ENCODE results near the gene TNC.

Gene TNC

DNA sequence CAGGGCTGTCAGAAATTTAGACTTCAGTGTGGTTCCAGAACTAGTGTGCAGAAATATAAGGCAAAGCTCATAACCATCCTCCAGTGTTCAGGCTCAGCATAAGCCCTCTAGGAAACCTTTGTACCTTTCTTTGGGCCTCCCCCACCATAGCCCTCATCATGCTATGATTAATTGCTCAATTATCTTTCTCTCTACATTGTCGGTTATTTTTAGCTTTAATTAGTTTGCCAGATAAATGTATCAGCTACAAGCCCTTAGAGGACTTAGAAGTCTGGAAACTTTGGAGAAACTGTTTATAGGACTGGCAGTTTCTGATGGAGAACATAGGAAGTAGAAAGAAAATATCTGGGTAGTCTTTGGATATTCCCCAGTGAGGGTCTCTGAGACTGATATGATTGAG is 43.5 kb upstream of the TNC start:
- H3K23ac ChIP-seq (ENCODE audit: low read length) = no peak overlapping the region

DNA sequence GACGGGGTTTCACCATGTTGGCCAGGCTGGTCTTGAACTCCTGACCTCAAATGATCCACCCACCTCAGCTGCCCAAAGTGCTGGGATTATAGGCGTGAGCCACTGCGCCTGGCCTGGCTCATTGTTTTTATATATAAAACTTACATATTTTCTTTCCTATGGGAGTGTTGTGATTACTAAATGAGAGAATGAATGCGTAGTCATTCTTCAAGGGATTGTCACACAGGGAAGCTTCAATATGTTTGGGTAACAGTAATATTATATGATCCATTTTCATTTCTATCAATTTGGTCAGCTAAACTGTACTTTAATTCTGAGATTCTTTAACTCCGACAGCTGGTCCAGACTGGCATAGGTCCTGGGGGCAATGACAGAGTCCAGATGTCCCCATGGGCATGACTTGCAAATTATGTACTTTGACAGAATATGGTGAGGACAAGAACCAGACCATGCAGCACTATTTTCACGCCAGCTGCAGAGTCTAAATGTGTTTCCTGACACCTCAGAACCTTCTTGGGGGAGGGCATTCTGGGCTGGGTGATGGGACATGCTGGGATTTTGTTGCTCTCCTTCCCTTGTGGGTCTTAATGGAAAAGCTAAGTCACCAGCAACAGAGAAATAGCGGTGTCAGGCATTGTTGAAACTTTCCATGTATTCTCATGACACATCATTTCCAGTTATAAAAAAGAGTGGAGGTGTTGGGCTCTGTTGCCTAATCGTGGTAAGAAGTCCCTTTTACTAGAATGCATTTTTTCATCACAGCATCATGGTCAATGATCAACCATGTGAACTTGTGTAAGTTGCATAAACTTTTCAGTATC is 40.9 kb upstream of the TNC start:
- H3K4me1 ChIP-seq (ENCODE audit: control insufficient read depth, low read depth, low read length) = peaks cover 2% of the 10 kb centered on the region
- H3K4me2 ChIP-seq (ENCODE audit: low read length) = no peak overlapping the region
- H3K4me3 ChIP-seq (ENCODE audit: low read length) = no peak overlapping the region
- H3K9ac ChIP-seq (ENCODE audit: low read length) = no peak overlapping the region
- peak overlapping the region; percentile 41 for H3K4ac ChIP-seq (ENCODE audit: low read depth, low read length)
- no peaks in the 10 kb centered on the region for H3K27me3 ChIP-seq (ENCODE audit: insufficient read depth, low read length, poor library complexity)
- no peak overlapping the region for H2BK120ac ChIP-seq (ENCODE audit: low read depth, low read length)
- no peak overlapping the region for H4K8ac ChIP-seq (ENCODE audit: low read depth, low read length)
- H3K36me3 ChIP-seq (ENCODE audit: control insufficient read depth, insufficient read depth, low read length) = no peaks in the 10 kb centered on the region
- H3K79me1 ChIP-seq (ENCODE audit: low read length) = no peaks in the 10 kb centered on the region
- no peak overlapping the region for H3K23ac ChIP-seq (ENCODE audit: low read length)
- DNase-seq = no peak
- no peak overlapping the region for H2AK5ac ChIP-seq (ENCODE audit: low read length)
- H4K5ac ChIP-seq (ENCODE audit: low read length) = no peak overlapping the region
- H3K18ac ChIP-seq (ENCODE audit: low read length) = no peak overlapping the region
- no peak overlapping the region for H3K56ac ChIP-seq (ENCODE audit: low read length)
- no peak overlapping the region for H2BK5ac ChIP-seq (ENCODE audit: low read length)
- WGBS (ENCODE audit: extremely low coverage, insufficient coverage, low lambda C conversion rate) = no CpG with 5 or more reads among the region's 8 CpGs
- H3K27ac ChIP-seq (ENCODE audit: low read depth, low read length) = no peak overlapping the region
- H2BK15ac ChIP-seq (replicated peaks; ENCODE audit: low read depth) = no peak overlapping the region
- no peaks in the 10 kb centered on the region for H3K79me2 ChIP-seq (ENCODE audit: control insufficient read depth, insufficient read depth, low read length)

More for the DNA sequence above, 43.5 kb upstream of the TNC start:
- Histone ChIP-seq H2BK120ac (ENCODE audit: low read depth, low read length) (no peak overlapping the region), H3K27ac (ENCODE audit: low read depth, low read length) (no peak overlapping the region), H3K4me1 (ENCODE audit: control insufficient read depth, low read depth, low read length) (peaks cover 2% of the 10 kb centered on the region), H2BK15ac (replicated peaks; ENCODE audit: low read depth) (no peak overlapping the region), H2AK5ac (ENCODE audit: low read length) (no peak overlapping the region), H3K56ac (ENCODE audit: low read length) (no peak overlapping the region), H3K4me2 (ENCODE audit: low read length) (no peak overlapping the region), H3K79me1 (ENCODE audit: low read length) (no peaks in the 10 kb centered on the region), H4K8ac (ENCODE audit: low read depth, low read length) (no peak overlapping the region), H3K18ac (ENCODE audit: low read length) (no peak overlapping the region), H2BK5ac (ENCODE audit: low read length) (no peak overlapping the region), H3K4ac (ENCODE audit: low read depth, low read length) (no peak overlapping the region), H3K27me3 (ENCODE audit: insufficient read depth, low read length, poor library complexity) (no peaks in the 10 kb centered on the region), H3K9ac (ENCODE audit: low read length) (no peak overlapping the region), H3K4me3 (ENCODE audit: low read length) (no peak overlapping the region), H4K5ac (ENCODE audit: low read length) (no peak overlapping the region), H3K79me2 (ENCODE audit: control insufficient read depth, insufficient read depth, low read length) (no peaks in the 10 kb centered on the region), H3K36me3 (ENCODE audit: control insufficient read depth, insufficient read depth, low read length) (no peaks in the 10 kb centered on the region)
- no CpG with 5 or more reads among the region's 1 CpG for WGBS (ENCODE audit: extremely low coverage, insufficient coverage, low lambda C conversion rate)
- DNase-seq = no peak

DNA sequence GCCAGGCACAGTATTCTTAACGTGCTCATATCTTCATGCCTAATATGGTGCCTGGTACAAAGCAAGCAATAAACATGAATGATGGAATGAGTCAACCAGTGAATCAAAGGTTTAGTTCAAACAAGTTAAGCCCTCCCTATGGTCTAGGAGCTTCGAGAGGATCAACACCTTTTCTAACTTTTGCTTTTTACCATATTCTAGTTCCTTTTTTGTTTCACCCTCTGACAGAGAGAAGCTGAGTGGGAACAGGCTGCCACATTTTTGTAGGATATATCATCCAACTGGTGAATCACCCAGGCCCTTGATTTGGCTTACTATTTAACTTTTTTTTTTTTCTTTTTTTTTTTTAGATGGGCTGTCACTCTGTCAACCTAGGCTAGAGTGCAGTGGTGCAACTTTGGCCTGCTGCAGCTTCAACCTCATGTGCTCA is 39.3 kb upstream of the TNC start:
- no peak overlapping the region for H3K23ac ChIP-seq (ENCODE audit: low read length)
- H3K4me3 ChIP-seq (ENCODE audit: low read length) = no peak overlapping the region
- H3K36me3 ChIP-seq (ENCODE audit: control insufficient read depth, insufficient read depth, low read length) = no peaks in the 10 kb centered on the region
- H2AK5ac ChIP-seq (ENCODE audit: low read length) = no peak overlapping the region
- H2BK120ac ChIP-seq (ENCODE audit: low read depth, low read length) = no peak overlapping the region
- peak; percentile 81 for DNase-seq
- no peaks in the 10 kb centered on the region for H3K79me1 ChIP-seq (ENCODE audit: low read length)
- H3K4me2 ChIP-seq (ENCODE audit: low read length) = no peak overlapping the region
- H3K56ac ChIP-seq (ENCODE audit: low read length) = peak overlapping the region; percentile 17
- WGBS (ENCODE audit: extremely low coverage, insufficient coverage, low lambda C conversion rate) = no CpG with 5 or more reads among the region's 2 CpGs
- no peak overlapping the region for H4K5ac ChIP-seq (ENCODE audit: low read length)
- H3K9ac ChIP-seq (ENCODE audit: low read length) = no peak overlapping the region
- H2BK15ac ChIP-seq (replicated peaks; ENCODE audit: low read depth) = peak overlapping the region; percentile 86
- H3K79me2 ChIP-seq (ENCODE audit: control insufficient read depth, insufficient read depth, low read length) = no peaks in the 10 kb centered on the region
- H4K8ac ChIP-seq (ENCODE audit: low read depth, low read length) = no peak overlapping the region
- H3K4ac ChIP-seq (ENCODE audit: low read depth, low read length) = no peak overlapping the region
- peaks cover 2% of the 10 kb centered on the region for H3K4me1 ChIP-seq (ENCODE audit: control insufficient read depth, low read depth, low read length)
- H3K27me3 ChIP-seq (ENCODE audit: insufficient read depth, low read length, poor library complexity) = no peaks in the 10 kb centered on the region
- peak overlapping the region; percentile 39 for H3K18ac ChIP-seq (ENCODE audit: low read length)
- no peak overlapping the region for H3K27ac ChIP-seq (ENCODE audit: low read depth, low read length)
- H2BK5ac ChIP-seq (ENCODE audit: low read length) = no peak overlapping the region

DNA sequence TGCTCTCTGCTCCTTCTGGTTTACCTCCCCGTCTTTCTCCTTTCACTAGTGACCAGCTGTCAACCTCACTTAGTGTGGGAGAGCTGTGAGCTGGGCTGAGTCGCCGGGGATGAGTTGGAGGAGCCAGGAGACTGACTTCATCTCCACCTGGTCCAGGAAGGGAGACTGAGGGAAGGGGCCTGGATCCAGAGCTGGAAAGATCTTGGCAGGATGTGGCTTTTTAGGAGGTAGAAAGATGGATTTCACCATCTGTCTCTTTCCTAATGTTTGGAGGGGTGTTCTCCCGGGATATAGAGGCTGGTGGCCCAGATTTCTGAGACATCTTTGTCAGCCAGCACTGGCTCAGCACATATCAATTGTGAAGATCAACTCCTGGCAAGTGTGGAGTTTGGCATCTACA is 37.1 kb upstream of the TNC start:
- no peak overlapping the region for H2BK5ac ChIP-seq (ENCODE audit: low read length)
- no peak overlapping the region for H3K4me2 ChIP-seq (ENCODE audit: low read length)
- H4K8ac ChIP-seq (ENCODE audit: low read depth, low read length) = no peak overlapping the region

DNA sequence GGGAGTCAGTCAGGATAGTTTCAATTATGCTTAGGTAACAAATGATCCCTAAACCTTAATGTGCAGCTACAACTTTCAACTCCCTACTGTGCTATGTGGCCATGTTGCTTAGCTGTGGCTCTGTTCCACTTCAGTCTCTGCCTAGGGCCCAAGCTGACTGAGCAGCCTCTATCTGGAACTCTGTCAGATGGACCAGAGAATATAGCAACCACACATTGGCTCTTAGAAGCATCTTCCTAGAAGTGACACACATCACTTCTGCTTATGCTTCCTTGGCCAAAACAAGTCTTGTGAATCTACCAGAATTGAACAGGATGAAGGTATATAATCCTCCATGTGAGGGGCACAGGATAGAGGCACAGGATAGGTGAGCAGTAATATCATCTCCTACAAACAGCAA is 36.7 kb upstream of the TNC start:
- H3K27me3 ChIP-seq (ENCODE audit: insufficient read depth, low read length, poor library complexity) = no peaks in the 10 kb centered on the region
- no peaks in the 10 kb centered on the region for H3K79me2 ChIP-seq (ENCODE audit: control insufficient read depth, insufficient read depth, low read length)

More for the DNA sequence above, 37.1 kb upstream of the TNC start:
- DNase-seq = no peak
- H3K79me2 ChIP-seq (ENCODE audit: control insufficient read depth, insufficient read depth, low read length) = no peaks in the 10 kb centered on the region
- no peak overlapping the region for H2BK120ac ChIP-seq (ENCODE audit: low read depth, low read length)
- H3K4me1 ChIP-seq (ENCODE audit: control insufficient read depth, low read depth, low read length) = peaks cover 2% of the 10 kb centered on the region
- no CpG with 5 or more reads among the region's 4 CpGs for WGBS (ENCODE audit: extremely low coverage, insufficient coverage, low lambda C conversion rate)
- H3K23ac ChIP-seq (ENCODE audit: low read length) = no peak overlapping the region
- H3K56ac ChIP-seq (ENCODE audit: low read length) = no peak overlapping the region
- H3K27me3 ChIP-seq (ENCODE audit: insufficient read depth, low read length, poor library complexity) = no peaks in the 10 kb centered on the region
- no peak overlapping the region for H2AK5ac ChIP-seq (ENCODE audit: low read length)
- no peak overlapping the region for H3K18ac ChIP-seq (ENCODE audit: low read length)
- no peak overlapping the region for H2BK15ac ChIP-seq (replicated peaks; ENCODE audit: low read depth)
- no peak overlapping the region for H3K4me3 ChIP-seq (ENCODE audit: low read length)
- H3K27ac ChIP-seq (ENCODE audit: low read depth, low read length) = no peak overlapping the region
- no peaks in the 10 kb centered on the region for H3K79me1 ChIP-seq (ENCODE audit: low read length)
- no peak overlapping the region for H4K5ac ChIP-seq (ENCODE audit: low read length)
- no peaks in the 10 kb centered on the region for H3K36me3 ChIP-seq (ENCODE audit: control insufficient read depth, insufficient read depth, low read length)
- H3K4ac ChIP-seq (ENCODE audit: low read depth, low read length) = no peak overlapping the region
- no peak overlapping the region for H3K9ac ChIP-seq (ENCODE audit: low read length)

More for the DNA sequence above, 36.7 kb upstream of the TNC start:
- H2BK15ac ChIP-seq (replicated peaks; ENCODE audit: low read depth) = no peak overlapping the region
- H2BK5ac ChIP-seq (ENCODE audit: low read length) = no peak overlapping the region
- no peak overlapping the region for H3K9ac ChIP-seq (ENCODE audit: low read length)
- H3K27ac ChIP-seq (ENCODE audit: low read depth, low read length) = no peak overlapping the region
- H3K56ac ChIP-seq (ENCODE audit: low read length) = no peak overlapping the region
- H2AK5ac ChIP-seq (ENCODE audit: low read length) = no peak overlapping the region
- no peak overlapping the region for H3K4me3 ChIP-seq (ENCODE audit: low read length)
- H3K36me3 ChIP-seq (ENCODE audit: control insufficient read depth, insufficient read depth, low read length) = no peaks in the 10 kb centered on the region
- H4K5ac ChIP-seq (ENCODE audit: low read length) = no peak overlapping the region
- H3K79me1 ChIP-seq (ENCODE audit: low read length) = no peaks in the 10 kb centered on the region
- H3K4ac ChIP-seq (ENCODE audit: low read depth, low read length) = no peak overlapping the region
- no peak overlapping the region for H4K8ac ChIP-seq (ENCODE audit: low read depth, low read length)
- no peak overlapping the region for H3K4me2 ChIP-seq (ENCODE audit: low read length)
- H2BK120ac ChIP-seq (ENCODE audit: low read depth, low read length) = no peak overlapping the region
- no peak for DNase-seq
- H3K18ac ChIP-seq (ENCODE audit: low read length) = no peak overlapping the region
- H3K23ac ChIP-seq (ENCODE audit: low read length) = no peak overlapping the region
- H3K4me1 ChIP-seq (ENCODE audit: control insufficient read depth, low read depth, low read length) = peaks cover 2% of the 10 kb centered on the region
